Erythroblast (primary cell): ENCODE results near the gene ZNF662.

Source experiments
- GATA1 ChIP-seq: IDR thresholded peaks from 2 replicates; pipeline ENCODE4 v1.6.1; 2011; ENCODE audit warnings: low read depth, mild to moderate bottlenecking, control low read depth, low read length, moderate library complexity
- POLR2A ChIP-seq: IDR thresholded peaks from 2 replicates; pipeline ENCODE4 v1.6.1; 2011; ENCODE audit warnings: mild to moderate bottlenecking, low read length

DNA sequence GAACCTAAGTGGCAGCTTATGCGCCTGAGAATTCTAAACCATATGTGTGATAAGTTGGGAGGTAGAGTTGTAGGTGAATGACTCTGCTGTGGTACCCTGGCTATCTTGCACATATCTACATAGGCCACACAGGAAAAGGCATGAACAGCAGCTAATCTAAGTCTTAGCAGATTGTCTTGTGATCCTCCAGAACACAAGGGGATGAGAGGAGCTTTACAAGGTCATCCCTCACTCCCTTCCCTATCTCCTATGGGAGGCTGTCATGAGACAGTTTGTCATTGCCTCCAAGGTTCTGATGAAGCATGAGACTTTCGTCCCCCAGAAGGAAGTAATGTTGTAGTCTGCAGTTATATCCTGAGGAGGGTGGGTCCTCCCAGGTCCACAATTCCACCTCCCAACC, 3.7 kb upstream of the ZNF662 start:
- TF ChIP-seq POLR2A, result no peak
- TF ChIP-seq GATA1, result no peak
